Fibroblast of mammary gland (primary cell): Measurements from ENCODE around the gene TAS2R40.
"Not testable (repeated sequence)": the region's sequence is repeated elsewhere in the genome, so short reads cannot be mapped to it uniquely, and the experiment has no call there.

ENCODE experiments used
- DNase-seq: peaks from one replicate; pipeline ENCODE4 v3.0.0-alpha.2; 2010; ENCODE audit warnings: low read depth
- H3K4me3 ChIP-seq: 2 replicates; pipeline ENCODE4 v1.5.1; 2011; ENCODE audit warnings: low read depth, mild to moderate bottlenecking, low read length, moderate library complexity; ENCODE audit not compliant: control insufficient read depth
- TF ChIP-seq, protein P1 (sequence below): conservative IDR thresholded peaks from 2 replicates; pipeline ENCODE4 v1.5.1; 2011; ENCODE audit warnings: low read depth, low read length, inconsistent platforms; ENCODE audit not compliant: control insufficient read depth, insufficient read depth

The TAS2R40 gene

DNA sequence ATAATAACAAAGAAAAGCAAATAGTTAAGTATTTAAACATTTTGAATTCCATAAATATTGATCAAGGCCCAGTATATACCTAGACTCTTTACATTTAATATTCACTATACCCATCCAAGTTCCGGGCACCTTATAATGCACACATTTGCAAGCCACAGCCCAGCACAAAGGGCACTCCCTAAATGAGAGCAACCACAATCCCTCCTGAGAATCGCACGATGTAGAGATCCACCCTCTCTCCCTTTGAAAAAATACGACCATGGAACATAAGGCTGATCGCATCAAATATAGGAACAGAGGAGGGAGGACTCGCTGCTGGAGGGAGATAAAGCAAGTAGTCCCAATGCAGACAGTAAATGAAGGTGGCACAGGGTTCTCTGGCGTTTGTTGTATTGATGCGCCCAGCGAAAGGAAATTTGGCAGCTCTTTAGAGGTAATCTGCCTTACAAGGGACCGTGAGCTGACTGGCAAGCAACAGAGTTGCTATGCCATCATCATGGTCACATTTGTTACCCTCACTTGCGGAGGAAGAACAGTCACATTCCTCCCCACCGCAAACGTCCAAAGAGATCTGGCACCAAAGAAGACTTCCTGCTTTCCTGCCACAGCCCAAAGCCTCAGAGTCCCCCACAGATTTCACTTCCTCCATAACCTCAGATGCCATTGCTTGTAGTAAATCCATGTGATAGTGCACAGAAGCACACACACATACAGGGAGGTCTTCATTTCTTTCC, 16.1 kb upstream of the TAS2R40 start:
- no peak for DNase-seq
- TF ChIP-seq, protein P1, sequence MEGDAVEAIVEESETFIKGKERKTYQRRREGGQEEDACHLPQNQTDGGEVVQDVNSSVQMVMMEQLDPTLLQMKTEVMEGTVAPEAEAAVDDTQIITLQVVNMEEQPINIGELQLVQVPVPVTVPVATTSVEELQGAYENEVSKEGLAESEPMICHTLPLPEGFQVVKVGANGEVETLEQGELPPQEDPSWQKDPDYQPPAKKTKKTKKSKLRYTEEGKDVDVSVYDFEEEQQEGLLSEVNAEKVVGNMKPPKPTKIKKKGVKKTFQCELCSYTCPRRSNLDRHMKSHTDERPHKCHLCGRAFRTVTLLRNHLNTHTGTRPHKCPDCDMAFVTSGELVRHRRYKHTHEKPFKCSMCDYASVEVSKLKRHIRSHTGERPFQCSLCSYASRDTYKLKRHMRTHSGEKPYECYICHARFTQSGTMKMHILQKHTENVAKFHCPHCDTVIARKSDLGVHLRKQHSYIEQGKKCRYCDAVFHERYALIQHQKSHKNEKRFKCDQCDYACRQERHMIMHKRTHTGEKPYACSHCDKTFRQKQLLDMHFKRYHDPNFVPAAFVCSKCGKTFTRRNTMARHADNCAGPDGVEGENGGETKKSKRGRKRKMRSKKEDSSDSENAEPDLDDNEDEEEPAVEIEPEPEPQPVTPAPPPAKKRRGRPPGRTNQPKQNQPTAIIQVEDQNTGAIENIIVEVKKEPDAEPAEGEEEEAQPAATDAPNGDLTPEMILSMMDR, result no peak
- no peak overlapping the region for H3K4me3 ChIP-seq

DNA sequence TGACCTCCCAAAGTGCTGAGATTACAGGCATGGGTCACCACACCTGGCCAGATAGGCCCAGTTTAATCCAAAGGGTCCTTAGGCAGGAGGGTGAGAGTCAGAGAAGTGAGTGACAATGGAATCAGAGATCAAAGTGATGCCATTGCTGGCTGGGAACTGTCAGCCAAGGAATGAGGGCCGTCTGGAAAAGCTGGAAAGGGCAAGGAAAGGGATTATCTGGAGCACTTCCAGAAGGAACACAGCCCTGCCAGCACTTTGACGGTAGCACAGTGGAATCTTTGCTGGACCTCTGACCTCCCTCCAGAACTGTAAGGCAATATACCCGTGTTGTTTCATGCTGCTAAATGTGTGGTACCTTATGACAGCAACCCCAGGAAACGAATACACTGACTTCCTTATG, 11.3 kb upstream of the TAS2R40 start:
- peak; percentile 27 for DNase-seq
- H3K4me3 ChIP-seq, result no peak overlapping the region
- TF ChIP-seq, protein P1, result no peak

DNA sequence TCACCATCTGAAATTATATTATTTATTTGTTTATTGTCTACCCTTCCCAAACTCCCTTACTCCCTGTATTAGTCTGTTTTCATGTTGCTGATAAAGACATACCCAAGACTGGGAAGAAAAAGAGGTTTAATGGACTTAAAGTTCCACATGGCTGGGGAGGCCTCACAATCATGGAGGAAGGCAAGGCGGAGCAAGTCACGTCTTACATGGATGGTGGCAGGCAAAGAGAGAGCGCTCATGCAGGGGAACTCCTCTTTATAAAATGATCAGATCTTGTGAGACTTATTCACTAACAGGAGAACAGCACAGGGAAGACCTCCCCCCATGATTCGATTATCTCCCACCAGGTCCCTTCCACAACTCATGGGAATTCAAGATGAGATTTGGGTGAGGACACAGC, 8.4 kb upstream of the TAS2R40 start:
- not testable (repeated sequence) for H3K4me3 ChIP-seq

DNA sequence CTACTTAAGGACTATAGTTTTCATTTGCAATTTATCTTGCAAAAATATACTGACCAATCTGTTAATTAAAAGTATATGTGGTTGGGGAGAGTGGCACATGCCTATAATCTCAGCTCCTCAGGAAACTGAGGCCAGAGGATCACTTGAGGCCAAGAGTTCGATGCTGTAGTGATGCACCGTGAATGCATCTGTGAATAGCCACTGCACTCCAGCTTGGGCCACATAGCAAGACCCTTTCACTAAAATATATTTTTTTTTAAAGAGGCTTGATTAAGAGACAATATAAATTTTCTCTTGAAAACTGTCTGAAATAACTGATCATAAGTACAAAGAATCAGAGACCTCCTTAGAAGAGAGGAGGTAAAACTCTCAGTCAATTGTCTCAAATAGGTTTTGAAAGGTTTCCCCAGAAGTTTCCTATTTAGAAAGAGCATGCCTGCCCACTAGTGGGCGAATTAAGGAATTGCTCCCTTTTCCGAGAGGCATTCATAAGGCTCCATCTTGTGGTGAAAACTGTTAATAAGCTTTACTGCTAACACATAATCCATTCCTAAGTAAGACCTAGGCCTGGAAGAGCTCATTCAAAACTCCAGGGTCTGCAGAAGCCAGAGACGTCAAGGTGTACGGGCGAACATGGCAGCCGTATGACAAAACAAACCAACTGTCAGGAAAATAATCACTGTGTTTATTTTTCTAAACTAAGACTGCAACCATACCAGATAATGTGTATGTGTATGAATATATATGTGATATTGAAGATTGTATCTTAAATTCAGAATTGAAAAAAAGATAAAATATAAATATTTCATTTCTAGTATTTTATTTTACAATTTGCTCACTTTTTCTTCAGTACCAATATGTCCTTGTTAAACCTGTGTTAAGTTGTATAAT, 6.8 kb upstream of the TAS2R40 start:
- H3K4me3 ChIP-seq, result no peak overlapping the region
- TF ChIP-seq, protein P1, result peak; percentile 100
- DNase-seq, result peak; percentile 90

More for the DNA sequence above, 8.4 kb upstream of the TAS2R40 start:
- DNase-seq, result not testable (repeated sequence)

DNA sequence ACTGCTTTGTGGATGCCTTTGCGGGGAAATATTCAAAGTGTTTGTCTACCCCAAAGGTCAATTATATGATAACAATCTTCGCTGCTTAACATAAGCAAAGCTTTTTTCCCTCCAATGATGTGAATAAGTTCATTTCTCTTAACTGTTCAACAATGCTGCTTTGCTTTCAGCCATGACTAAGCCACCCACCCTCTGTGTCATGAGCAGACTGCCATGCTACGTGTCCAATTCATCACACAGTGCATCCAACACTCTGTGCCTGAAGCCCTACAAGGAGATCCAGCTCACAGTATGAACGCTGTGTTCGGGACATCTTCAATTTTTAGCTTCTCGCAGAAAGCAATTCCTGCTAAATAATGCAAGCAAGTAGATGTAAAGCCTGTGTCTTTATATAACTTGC, 5.7 kb upstream of the TAS2R40 start:
- TF ChIP-seq, protein P1, result no peak
- H3K4me3 ChIP-seq, result no peak overlapping the region
- DNase-seq, result peak; percentile 68

DNA sequence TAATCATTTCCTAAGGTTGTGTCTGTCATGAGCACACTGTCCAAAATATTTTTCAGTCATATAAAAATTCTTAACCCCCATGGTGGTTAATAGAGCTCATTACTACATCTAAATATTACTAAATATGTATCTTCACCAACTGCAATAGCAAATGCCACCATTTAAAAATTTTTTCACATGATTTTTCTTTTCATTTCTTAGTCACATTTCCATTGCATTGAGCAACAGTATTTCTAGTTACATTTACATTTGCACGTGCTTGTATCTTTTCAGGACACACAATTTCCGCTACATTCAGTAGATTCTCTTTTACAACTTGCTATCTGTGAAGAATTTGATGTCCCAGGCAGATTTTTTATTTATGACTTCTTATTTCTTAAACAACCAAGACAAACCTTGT, 5.2 kb upstream of the TAS2R40 start:
- H3K4me3 ChIP-seq, result no peak overlapping the region
- DNase-seq, result no peak
- TF ChIP-seq, protein P1, result no peak

DNA sequence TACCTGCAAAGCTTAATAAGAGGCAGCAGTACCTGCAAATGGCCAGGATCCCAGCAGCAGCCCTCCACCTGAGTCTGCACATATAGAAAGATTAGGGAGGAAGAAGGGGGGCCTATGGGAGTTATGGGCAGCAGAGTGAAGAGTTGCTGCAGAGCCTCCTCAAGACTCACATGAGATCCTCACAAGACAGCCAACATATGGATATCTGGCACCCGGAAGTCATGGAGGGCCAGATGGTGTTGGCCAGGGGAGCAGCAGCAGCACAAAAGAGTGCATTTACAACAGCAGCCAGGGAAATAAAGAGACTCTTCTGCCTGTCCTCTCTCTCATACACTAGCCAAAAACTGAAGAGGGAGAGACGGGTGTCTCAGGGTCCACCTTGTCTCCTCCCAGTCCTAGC, 4.0 kb upstream of the TAS2R40 start:
- TF ChIP-seq, protein P1, result no peak
- no peak for DNase-seq
- no peak overlapping the region for H3K4me3 ChIP-seq
